GDM1 (cell line): ENCODE measurements around the gene APOL1.
"Not testable (repeated sequence)": the region's sequence is repeated elsewhere in the genome, so short reads cannot be mapped to it uniquely, and the experiment has no call there.

Experiments
- DNase-seq: peaks from one replicate; lab custom pipeline; 2025; lab: John Stamatoyannopoulos, UW

The APOL1 gene

DNA sequence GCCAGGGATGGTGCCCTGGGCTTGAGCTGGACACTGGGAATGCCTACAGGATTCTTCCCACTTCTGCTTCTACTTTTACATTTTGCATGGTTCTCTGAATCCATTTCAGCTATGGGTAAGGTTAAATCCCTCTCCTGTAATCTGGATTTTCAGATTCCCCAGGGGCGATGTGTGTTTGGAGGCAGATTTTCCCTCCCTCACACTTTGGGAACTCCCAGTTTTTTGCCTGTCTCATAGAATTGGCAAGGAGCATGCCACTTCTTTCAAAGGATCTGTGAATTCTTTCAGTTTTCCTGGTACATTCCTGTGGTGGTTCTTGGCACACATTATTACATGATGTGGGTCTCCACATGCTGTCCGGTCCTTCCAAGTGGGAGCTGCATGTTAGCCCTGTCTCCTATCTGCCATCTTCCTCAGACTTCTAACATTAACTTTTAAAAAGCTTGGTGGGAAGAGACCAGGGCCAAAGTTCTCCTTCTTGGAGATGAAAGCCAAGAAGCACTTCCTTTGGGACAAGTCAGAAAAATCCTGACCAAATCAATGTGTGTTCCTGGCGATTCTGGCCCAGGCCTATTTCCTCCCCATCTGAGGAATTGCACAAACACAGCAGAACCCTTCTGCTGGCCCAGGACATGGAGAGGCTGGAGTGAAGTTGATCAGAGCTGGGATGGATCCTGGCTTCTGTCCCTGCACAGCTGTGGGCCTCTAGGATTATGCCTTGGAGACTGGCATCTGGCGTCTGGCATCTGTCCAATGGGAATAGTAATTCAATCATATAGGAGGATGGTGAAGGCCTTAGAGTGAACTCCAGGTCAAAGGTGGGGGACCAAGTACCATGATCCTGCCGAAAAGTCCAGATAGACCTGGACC lies 8.2 kb upstream of the APOL1 start:
- no peak for DNase-seq

GRCh38 chr22:36245805-36246356 lies 7.1 kb upstream of the APOL1 start:
- DNase-seq: no peak

GRCh38 chr22:36246718-36247117 lies 6.2 kb upstream of the APOL1 start:
- no peak for DNase-seq

- DNase-seq: no peak
Observed at GRCh38 chr22:36247955-36248354, 5.0 kb upstream of the APOL1 start.

- DNase-seq: no peak
Observed at GRCh38 chr22:36249160-36249559, 3.8 kb upstream of the APOL1 start.

- not testable (repeated sequence) for DNase-seq
Observed at GRCh38 chr22:36250292-36250960, 2.5 kb upstream of the APOL1 start.

- not testable (repeated sequence) for DNase-seq
Observed at GRCh38 chr22:36251979-36252608, 839 bp upstream of the APOL1 start.

DNA sequence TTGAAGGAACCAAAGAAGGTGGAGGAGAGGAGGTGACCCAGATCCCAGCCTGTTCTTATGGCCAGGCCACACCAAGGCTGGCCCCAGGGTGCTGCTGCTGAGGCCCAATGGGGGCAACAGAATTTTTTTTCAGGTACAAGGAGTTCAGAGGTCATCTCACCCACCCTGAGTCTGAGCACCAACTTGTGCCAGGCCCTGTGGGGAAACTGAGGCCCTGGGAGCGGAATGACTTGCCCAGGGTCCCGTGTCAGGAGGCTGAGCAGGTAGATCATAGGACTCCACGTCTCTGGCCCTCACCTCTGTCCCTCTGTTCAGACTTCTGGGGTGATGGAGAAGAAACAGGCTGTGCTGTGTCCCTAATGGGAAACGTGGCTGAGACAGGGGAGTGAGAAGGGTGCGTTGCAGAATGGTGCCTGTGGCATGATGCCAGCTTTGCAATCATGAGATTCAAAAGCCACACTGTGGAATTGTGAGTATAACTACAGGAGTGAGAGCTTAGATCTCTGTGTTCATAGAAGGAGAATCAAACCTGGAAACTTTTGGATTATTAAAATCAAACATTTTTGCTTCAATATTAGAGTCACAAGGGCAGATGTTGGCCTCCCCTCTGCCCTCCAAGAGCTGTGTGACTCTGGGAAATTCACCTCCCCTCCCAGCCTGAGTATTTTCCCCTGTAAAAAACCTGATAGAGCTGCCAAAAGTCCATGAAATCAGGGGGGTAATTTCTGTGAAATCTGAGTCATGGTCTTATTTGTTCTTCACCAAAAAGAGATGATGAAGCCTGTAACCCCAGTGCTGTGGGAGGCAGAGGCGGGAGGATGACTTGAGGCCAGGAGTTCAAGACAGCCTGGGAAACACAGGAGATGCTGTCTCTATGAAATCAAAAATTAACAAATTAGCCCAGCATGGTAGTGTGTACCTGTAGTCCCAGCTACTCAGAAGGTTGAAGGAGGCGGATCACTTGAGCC lies 874 bp downstream of the APOL1 start:
- DNase-seq: no peak

DNA sequence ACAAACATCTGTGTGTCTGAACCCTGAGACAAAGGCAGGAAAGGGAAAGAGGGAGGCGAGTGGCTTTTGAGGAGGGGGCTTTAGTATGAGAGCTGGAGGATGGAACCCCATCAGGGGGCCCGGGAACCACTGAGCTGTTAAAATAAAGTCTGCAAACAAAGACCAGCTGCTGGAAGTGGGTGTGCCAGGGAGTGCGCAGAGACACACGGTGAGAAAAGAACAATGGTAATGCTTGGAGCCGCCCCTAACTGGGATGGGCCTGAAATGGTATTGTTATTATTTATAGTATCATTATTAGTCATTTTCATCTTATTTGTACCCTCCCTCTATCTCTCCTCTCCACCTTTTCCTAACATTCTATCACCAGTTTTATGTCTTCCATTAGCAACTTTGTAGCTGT lies 2.6 kb downstream of the APOL1 start:
- DNase-seq: not testable (repeated sequence)

- no peak for DNase-seq
Observed at GRCh38 chr22:36256478-36256877, 3.5 kb downstream of the APOL1 start.

DNA sequence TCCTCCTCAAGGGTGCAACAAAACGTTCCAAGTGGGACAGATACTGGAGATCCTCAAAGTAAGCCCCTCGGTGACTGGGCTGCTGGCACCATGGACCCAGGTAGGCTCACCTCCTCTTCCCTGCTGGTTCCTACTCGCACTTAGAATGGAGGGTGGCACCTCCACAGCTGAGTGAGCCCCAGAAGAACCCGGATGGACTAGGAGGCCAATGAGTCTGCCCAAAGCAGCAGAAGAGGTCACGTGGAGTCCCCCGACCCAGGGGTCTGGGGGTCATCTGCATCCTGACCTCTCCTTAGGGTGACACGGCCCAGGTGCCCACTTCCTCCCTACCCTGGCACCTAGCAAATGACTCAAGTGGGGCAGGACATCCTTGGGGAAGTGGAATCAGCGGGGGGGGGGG lies 4.4 kb downstream of the APOL1 start:
- DNase-seq: no peak

DNA sequence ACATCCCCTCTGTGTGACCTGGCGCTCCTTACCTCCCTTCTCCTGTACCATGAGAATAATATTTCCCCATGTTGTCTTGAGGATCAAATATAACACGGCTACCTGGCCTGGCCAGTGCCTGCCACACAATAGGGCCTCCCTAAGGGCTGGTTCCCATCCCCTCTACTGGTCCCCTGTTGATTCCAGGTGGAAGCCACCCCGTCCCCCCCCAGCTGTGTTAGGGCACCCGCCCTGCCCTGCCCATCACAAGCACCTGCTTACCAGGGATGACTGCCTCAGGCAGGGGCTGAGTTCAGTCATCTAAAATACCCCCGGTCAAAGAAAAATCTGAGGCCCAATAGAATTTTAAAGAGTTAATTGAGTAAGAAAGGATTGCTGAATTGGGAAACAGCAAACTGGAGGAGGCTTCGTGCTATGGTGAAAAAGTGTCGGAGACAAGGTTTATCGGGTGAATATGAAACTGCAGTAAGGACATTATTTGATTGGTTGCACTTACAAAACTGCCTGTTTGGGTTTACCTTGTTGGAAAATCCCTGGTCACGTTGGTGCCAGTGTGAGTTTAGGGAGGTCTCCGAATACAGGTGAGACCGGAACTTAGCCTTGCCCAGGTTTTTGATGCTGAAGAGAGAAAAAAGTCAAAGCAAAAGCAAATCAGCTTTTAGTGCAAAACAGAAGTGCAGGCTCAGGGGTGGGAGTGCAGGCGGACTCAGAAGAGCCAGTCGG lies 5.2 kb downstream of the APOL1 start:
- no peak for DNase-seq

DNA sequence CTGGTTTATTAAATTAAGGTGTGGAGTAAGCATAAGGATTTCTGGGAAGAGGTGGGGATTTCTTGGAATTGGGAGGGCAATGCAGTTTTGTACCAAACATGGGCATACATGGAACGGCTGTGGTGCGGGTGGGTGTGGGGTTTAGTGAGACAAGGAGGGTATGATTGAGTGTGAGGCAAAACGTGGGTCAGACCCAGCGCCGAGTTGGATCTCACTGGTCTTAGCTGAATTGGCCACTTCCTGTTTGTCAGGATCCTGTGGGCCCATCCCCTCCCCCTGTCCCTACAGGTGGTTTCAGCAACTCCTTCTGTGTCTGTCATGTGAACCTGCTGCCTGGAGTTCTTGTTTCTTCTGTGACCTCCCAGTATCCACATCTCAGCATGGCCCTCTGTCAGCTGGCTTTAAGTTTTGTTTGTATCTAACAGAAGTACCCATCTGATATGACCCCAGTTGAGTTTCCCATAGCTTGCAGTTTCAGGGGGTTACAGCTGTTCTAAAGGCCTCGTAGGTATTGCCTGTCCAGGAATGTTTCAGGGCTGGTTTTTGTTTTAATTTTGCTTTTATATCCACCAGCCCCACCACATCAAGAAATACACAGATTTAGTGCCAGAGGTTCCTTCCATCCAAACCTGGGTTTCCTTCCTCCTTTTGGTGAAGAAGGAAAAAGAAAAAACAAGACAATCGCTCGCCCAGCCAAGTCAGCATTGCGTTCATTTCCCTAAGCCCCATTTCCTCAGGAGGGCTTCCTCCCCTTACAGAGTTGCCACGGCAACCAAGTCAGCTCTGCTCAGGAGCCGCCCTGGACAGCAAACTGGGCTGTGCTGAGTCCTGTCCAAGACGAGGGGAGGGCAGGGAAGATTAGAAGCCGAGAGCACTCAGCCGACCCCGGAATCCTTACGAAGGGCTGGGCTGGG lies 6.0 kb downstream of the APOL1 start:
- no peak for DNase-seq

DNA sequence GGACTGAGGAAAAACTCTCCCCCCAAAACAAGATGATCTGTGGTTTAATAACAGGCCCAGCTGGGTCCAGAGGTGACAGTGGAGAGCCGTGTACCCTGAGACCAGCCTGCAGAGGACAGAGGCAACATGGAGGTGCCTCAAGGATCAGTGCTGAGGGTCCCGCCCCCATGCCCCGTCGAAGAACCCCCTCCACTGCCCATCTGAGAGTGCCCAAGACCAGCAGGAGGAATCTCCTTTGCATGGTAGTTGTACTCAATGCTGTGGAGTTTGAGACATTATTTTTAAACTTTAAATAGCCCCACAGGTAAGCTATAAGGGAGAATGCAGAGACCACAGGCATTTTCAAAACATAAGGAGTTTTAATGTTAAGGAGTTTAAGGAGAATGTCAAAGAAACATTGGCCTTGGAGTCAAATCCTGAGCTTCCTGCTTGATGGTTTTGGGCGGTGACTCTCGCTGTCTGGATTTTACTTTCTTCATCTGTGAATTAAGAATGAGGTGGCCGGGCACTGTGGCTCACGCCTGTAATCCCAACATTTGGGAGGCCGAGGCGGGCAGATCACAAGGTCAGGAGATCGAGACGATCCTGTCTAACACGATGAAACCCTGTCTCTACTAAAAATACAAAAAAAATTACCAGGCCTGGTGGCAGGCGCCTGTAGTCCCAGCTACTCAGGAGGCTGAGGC lies 6.8 kb downstream of the APOL1 start:
- no peak for DNase-seq

GRCh38 chr22:36261675-36262074 lies 8.7 kb downstream of the APOL1 start:
- DNase-seq: not testable (repeated sequence)

DNA sequence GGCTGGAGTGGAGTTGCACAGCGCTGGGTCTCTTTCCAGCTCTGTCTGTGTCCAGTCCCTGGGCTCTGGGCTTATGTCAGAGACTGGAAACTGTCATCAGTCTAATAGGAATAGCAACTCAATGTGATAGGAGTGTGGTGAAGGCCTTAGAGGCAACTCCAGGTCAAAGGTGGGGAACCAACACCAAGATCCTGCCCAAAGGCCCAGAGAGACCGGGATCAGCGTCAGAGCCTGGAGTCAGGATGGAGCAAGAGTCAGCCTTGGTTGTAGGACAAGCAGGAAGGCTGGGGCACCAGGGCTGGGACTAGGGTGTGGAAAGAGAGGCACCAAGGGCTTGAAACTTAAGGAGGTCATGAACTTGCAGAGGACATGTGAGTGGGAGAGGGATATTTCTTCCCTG lies 9.4 kb downstream of the APOL1 start:
- DNase-seq: not testable (repeated sequence)

GRCh38 chr22:36263216-36263673 lies 10.3 kb downstream of the APOL1 start:
- not testable (repeated sequence) for DNase-seq

DNA sequence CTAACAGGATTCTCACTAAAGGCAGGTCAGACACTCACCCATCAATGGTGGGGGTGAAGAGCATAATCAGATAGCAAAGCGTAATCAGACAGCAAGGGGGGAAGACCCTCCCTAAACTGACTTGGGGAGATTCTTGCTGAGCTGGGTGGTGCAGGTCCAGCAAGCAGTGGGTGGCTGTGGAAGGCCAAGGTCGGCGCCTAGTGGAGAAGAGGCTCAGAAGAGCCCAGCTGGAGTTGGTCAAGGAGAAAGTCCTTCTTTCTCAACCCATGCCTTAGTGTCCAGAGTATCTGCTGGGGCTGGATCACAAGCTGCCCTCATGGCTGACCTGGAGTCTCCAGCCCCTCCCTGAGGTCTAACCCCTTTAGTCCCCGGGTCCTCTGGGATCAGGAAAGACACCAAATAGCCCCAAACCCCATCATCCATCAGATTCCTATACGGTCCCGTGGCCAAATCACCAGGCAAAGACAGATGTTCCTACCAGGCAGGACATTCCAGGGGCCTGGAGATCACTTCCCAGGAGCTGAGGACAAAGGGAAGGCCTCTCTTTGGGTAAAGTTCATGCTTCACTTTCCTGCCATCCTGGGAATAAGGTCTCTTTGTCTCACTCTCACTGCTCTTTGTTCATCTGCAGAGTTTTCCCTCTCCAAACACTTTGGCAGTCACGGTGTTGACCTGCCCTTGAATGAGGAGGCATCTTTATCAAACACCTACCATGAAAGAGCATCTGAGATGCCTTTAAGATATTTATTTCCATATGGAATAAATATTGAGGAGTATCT lies 11.1 kb downstream of the APOL1 start:
- not testable (repeated sequence) for DNase-seq
